ENCODE measurements around the gene TAS2R50. TPM values are rescaled to one million over a fixed set of nuclear protein-coding genes. Genes with fewer than 3 reads are reported as not detected.

The TAS2R50 gene
- polyA plus RNA-seq, 3 donors = 0.06 to 0.67 TPM; not detected in 1

DNA sequence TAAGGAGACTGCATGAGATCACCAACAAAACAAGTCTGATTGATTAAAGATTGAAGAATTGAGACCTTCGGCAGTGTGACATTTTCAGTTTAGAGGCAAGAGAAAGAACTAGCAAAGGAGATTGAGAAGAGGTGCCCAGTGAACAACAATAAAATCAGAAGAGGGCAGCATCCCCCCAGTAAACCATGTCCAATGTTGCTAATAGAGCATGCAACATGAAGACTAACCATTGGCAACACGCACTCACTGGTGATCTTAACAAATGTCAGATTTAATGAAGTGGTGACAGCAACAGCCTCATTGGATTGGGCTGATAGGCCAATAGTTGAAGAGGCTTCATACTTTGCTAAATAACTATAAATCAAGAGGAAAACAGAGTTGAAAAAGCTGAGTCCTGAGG, 26.9 kb downstream of the TAS2R50 start:
- no peak overlapping the region for H3K27ac ChIP-seq (ENCODE audit: low read depth, low read length)
- WGBS, 3 donors = 93 to 98% (median 94%) methylated on average over 2 of the region's 2 CpGs

DNA sequence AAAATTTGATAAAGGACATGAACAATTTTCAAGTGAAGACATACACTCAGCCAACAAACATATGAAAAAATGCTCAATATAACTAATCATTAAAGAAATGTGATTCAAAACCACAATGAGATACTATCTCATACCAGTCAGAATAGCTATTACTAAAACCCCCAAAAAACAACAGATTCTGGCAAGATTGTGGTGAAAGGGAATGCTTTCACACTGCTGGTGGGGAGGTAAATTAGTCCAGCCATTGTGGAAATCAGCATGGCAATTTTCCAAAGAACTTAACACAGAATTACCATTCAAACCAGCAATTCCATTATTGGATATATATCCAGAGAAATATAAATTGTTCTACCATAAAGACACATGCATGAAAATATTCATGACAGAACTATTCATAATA, 29.0 kb downstream of the TAS2R50 start:
- no peak overlapping the region for H3K27ac ChIP-seq (ENCODE audit: low read depth, low read length)

DNA sequence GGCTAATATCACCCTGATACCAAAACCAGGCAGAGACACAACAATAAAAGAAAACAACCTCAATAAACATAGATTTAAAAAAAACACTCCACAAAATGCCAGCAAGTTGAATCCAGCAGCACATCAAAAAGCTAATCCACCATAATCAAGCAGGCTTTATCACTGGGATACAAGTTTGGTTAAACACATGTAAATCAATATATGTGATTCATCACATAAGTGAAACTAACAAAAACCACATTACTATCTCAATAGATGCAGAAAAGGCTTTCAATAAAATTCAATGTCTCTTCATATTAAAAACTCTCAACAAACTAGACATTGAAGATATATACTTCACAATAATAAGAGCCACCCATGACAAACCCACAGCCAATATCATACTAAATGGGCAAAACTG, 30.6 kb downstream of the TAS2R50 start:
- no peak overlapping the region for H3K27ac ChIP-seq (ENCODE audit: low read depth, low read length)

DNA sequence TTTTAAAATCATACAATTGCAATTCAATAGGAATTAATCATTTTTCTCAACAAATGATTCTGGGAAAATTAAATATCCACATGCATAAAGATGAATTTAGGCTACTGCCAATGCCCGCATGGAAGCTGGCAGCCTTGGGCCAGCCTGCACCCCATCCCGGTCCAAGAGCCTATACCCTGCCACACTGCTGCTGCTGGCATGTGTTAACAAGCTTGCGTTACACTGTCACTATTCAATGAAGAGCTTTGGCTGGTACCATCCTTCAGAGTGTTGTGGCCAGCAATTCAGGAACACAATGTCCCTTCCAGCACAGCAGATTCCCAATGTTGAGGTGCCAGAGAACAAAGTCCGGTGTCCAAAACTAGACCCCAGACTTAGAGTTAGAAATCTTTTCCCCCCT, 34.1 kb downstream of the TAS2R50 start:
- WGBS, 3 donors = 95 to 99% (median 99%) methylated on average over 4 of the region's 4 CpGs
- H3K27ac ChIP-seq (ENCODE audit: low read depth, low read length) = no peak overlapping the region

DNA sequence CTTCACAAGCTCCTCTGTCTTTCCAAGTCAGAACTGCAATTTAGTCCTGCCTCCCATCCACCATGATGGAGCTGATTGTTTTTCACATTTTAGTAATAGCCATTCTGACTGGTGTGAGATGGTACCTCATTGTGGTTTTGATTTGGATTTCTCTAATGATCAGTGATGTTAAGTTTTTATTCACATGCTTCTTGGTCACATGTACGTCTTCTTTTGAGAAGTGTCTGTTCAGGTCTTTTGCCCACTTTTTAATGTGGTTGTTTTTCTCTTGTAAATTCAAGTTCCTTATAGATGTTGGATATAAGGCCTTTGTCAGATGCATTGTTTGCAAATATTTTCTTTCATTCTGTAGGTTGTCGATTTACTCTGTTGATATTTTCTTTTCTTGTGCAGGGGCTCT, 43.5 kb downstream of the TAS2R50 start:
- WGBS, 3 donors = 95 to 98% (median 96%) methylated on average over 2 of the region's 2 CpGs
- H3K27ac ChIP-seq (ENCODE audit: low read depth, low read length) = no peak overlapping the region

DNA sequence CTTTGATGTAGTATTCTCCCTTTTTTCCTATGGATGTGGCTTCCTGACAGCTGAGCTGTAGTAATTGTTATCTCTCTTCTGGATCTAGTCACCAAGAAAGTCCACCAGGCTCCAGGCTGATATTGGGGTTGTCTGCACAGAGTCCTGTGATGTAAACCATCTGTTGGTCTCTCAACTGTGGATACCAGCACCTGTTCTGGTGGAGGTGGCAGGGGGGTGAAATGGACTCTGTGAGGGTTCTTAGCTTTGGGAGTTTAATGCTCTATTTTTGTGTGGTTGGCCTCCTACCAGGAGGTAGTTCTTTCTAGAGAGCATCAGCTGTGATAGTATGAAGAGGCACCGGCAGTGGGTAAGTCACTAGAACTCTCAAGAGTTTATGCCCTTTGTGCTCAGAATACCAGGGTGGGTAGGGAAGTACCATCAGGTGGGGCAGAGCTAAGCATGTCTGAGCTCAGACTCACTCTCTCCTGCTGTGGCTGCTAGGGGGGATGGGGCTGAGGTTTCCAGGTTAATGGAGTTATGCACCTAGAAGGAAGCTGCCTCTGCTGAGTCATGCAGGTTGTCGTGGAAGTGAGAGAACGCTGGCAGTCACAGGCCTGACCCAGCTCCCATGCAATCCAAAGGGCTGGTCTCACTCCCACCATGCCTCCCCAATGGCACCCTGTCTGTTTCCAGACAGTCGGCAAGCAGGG, 44.6 kb downstream of the TAS2R50 start:
- 71 to 75% (median 72%) methylated on average over 4 of the region's 4 CpGs for WGBS, 3 donors
- H3K27ac ChIP-seq (ENCODE audit: low read depth, low read length) = no peak overlapping the region

DNA sequence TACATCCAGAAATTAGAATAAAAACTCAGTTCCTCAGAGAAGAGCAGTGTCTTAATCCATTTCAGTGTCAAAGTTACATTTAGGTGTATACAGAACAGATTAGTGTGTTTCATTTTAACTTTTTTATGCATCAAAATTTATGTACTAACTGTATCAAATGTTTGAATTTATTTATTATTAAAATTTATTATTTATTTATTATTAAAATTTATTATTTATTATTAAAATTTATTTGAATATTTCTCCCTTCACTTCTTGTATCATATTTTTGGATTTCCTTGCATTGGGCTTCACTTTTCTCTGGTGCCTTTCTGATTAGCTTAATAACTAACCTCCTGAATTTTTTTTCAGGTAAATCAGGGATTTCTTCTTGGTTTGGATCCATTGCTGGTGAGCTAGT, 45.3 kb downstream of the TAS2R50 start:
- H3K27ac ChIP-seq (ENCODE audit: low read depth, low read length) = no peak overlapping the region

DNA sequence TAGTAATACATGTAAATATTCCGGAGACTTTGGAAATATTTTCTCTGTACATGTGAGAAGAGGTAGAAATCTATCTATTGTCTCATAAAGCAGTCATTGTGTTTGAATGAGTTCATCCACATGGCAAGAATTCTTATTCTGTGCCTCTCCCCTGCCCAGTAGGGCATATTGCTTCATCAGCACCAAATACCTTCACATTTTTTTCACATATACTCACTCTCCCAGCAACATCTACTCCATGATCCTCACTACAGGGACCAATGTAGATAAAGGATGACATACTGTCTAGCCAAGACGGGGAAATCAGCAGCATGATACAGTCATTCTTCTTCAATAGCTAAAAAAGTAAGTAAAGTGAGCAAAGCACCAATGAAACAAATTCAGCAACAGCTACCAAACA, 46.3 kb downstream of the TAS2R50 start:
- no peak overlapping the region for H3K27ac ChIP-seq (ENCODE audit: low read depth, low read length)
- 90 to 95% (median 92%) methylated on average over 2 of the region's 2 CpGs for WGBS, 3 donors

DNA sequence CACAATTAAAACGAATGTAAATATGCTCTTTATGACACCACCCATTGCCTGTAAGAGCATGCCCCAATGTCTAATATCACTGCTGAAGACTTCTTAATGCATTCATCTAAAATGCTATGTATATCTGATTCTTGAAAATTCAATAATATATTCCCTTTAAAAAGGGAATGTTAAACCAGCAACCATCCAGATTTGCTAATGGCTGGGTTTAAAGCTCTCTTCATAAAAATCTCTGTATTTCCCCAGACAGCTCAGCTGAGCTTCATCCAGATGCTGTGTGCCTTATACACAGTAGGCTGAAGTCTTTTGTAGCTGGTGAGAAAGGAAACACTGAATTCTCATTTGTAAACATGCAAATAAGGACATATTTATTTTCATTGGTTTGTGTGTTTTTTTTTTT, 47.5 kb downstream of the TAS2R50 start, which contains the start of gene TAS2R14:
TAS2R14 (minus strand) TSS at position 101 of the 400 bp plus-strand sequence; CDS start at position 45, 56 bp downstream.
- H3K27ac ChIP-seq (ENCODE audit: low read depth, low read length) = no peak within 1 kb of the TSS
- WGBS, 3 donors = 82 to 89% (median 88%) methylated on average over 1 of the region's 1 CpG

DNA sequence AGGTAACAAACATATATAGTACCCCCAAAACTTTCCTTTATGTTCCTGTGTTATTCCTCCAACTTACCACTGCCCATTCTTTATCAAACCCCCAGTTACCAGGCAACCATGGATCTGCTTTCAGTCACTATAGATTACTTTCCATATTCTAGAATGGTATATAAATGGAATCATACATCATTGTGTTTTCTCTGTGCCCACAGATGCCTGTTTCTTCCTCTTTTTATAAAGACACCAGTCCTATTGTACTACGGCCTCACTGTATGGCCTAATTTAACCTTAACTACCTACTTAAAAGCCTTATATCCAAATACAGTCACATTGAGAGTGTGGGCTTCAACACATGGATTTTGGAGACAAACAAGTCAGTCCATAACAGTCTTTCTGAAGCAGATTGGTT, 50.2 kb downstream of the TAS2R50 start:
- 83 to 96% (median 85%) methylated on average over 1 of the region's 1 CpG for WGBS, 3 donors
- H3K27ac ChIP-seq (ENCODE audit: low read depth, low read length) = no peak overlapping the region

Other genes starting within 250 kb of the TAS2R50 start
- gene TAS2R7, start 184.3 kb downstream of the TAS2R50 start, polyA plus RNA-seq = not detected
- gene TAS2R8, start 179.6 kb downstream of the TAS2R50 start, polyA plus RNA-seq = not detected
- gene TAS2R9, start 176.7 kb downstream of the TAS2R50 start, polyA plus RNA-seq = under 1 TPM in 1 of 3 donors, not detected in 2; 0.90 TPM
- under 1 TPM in 1 of 3 donors, not detected in 2; 0.07 TPM for gene TAS2R10, start 160.6 kb downstream of the TAS2R50 start, polyA plus RNA-seq
- gene PRR4, start 137.4 kb downstream of the TAS2R50 start, polyA plus RNA-seq = 1 to 10 TPM in 2 of 3 donors, under 1 TPM in 1; 0.59 to 5.5 (median 1.0) TPM
- gene PRH1, start 102.7 kb downstream of the TAS2R50 start, polyA plus RNA-seq = 1 to 10 TPM in 2 of 3 donors, under 1 TPM in 1; 0.79 to 1.3 (median 1.2) TPM
- not detected for gene TAS2R13, start 77.3 kb downstream of the TAS2R50 start, polyA plus RNA-seq
- gene PRH2, start 57.7 kb downstream of the TAS2R50 start, polyA plus RNA-seq = not detected
- under 1 TPM in 2 of 3 donors, not detected in 1; 0.28 to 0.46 TPM for gene TAS2R14, start 47.6 kb downstream of the TAS2R50 start, polyA plus RNA-seq
- gene TAS2R20, start 11.4 kb upstream of the TAS2R50 start, polyA plus RNA-seq = under 1 TPM in 2 of 3 donors, not detected in 1; 0.09 to 0.28 TPM
- under 1 TPM in 1 of 3 donors, not detected in 2; 0.14 TPM for gene TAS2R19, start 35.7 kb upstream of the TAS2R50 start, polyA plus RNA-seq
- gene TAS2R31, start 44.5 kb upstream of the TAS2R50 start, polyA plus RNA-seq = under 1 TPM; 0.06 to 0.67 (median 0.12) TPM
- gene TAS2R46, start 75.4 kb upstream of the TAS2R50 start, polyA plus RNA-seq = not detected
- not detected for gene TAS2R43, start 105.4 kb upstream of the TAS2R50 start, polyA plus RNA-seq
- gene TAS2R30, start 147.7 kb upstream of the TAS2R50 start, polyA plus RNA-seq = under 1 TPM in 1 of 3 donors, not detected in 2; 0.03 TPM
- gene SMIM10L1, start 184.3 kb upstream of the TAS2R50 start, polyA plus RNA-seq = 10 to 100 TPM in 1 of 3 donors, 1 to 10 TPM in 2; 2.8 to 10.3 (median 6.6) TPM
- not detected for gene TAS2R42, start 200.0 kb upstream of the TAS2R50 start, polyA plus RNA-seq